Measurements from ENCODE around the gene APOO.

APOO gene

GRCh38 chrX:23817979-23818336, 89.8 kb downstream of the APOO start:
- DNase-seq (ENCODE audit: low read depth) = no peak

GRCh38 chrX:23816179-23816578, 91.6 kb downstream of the APOO start:
- DNase-seq (ENCODE audit: low read depth) = no peak

- DNase-seq (ENCODE audit: low read depth) = no peak
Observed at GRCh38 chrX:23815376-23815775, 92.4 kb downstream of the APOO start.

GRCh38 chrX:23813808-23814207, 93.9 kb downstream of the APOO start:
- no peak for DNase-seq (ENCODE audit: low read depth)

- DNase-seq (ENCODE audit: low read depth) = no peak
Observed at GRCh38 chrX:23811656-23812055, 96.1 kb downstream of the APOO start.

GRCh38 chrX:23811108-23811651, 96.6 kb downstream of the APOO start:
- DNase-seq (ENCODE audit: low read depth) = no peak

- DNase-seq (ENCODE audit: low read depth) = no peak
Observed at GRCh38 chrX:23810279-23810678, 97.5 kb downstream of the APOO start.

GRCh38 chrX:23805389-23805788, 102.3 kb downstream of the APOO start:
- no peak for DNase-seq (ENCODE audit: low read depth)

- DNase-seq (ENCODE audit: low read depth) = no peak
Observed at GRCh38 chrX:23804578-23804977, 103.2 kb downstream of the APOO start.

GRCh38 chrX:23803931-23804381, 103.8 kb downstream of the APOO start:
- no peak for DNase-seq (ENCODE audit: low read depth)

- no peak for DNase-seq (ENCODE audit: low read depth)
Observed at GRCh38 chrX:23802431-23802830, 105.3 kb downstream of the APOO start.

- DNase-seq (ENCODE audit: low read depth) = no peak
Observed at GRCh38 chrX:23799469-23800065, 108.2 kb downstream of the APOO start.

GRCh38 chrX:23797371-23798128, 110.2 kb downstream of the APOO start:
- no peak for DNase-seq (ENCODE audit: low read depth)

- no peak for DNase-seq (ENCODE audit: low read depth)
Observed at GRCh38 chrX:23795221-23795620, 112.5 kb downstream of the APOO start.

- DNase-seq (ENCODE audit: low read depth) = no peak
Observed at GRCh38 chrX:23792861-23793553, 114.7 kb downstream of the APOO start.

GRCh38 chrX:23790155-23790497, 117.6 kb downstream of the APOO start:
- DNase-seq (ENCODE audit: low read depth) = no peak

- DNase-seq (ENCODE audit: low read depth) = no peak
Observed at GRCh38 chrX:23789386-23790154, 118.2 kb downstream of the APOO start.

- no peak for DNase-seq (ENCODE audit: low read depth)
Observed at GRCh38 chrX:23788946-23789345, 118.8 kb downstream of the APOO start.

- no peak for DNase-seq (ENCODE audit: low read depth)
Observed at GRCh38 chrX:23788521-23788920, 119.2 kb downstream of the APOO start.

- no peak for DNase-seq (ENCODE audit: low read depth)
Observed at GRCh38 chrX:23787745-23788118, 120.0 kb downstream of the APOO start.

- DNase-seq (ENCODE audit: low read depth) = no peak
Observed at GRCh38 chrX:23786268-23786815, 121.4 kb downstream of the APOO start.

GRCh38 chrX:23785580-23785979, 122.2 kb downstream of the APOO start:
- no peak for DNase-seq (ENCODE audit: low read depth)

Measured in GM04504 (cell line).